Nucleus accumbens (tissue), 56 donors: ENCODE measurements around the gene ZNF234.
"Not testable (repeated sequence)": the region's sequence is repeated elsewhere in the genome, so short reads cannot be mapped to it uniquely, and the experiment has no call there.

ENCODE experiments used
- DNase-seq, 56 donors: peaks; one replicate each; lab custom pipeline; 2025; lab: John Stamatoyannopoulos, UW

The ZNF234 gene

DNA sequence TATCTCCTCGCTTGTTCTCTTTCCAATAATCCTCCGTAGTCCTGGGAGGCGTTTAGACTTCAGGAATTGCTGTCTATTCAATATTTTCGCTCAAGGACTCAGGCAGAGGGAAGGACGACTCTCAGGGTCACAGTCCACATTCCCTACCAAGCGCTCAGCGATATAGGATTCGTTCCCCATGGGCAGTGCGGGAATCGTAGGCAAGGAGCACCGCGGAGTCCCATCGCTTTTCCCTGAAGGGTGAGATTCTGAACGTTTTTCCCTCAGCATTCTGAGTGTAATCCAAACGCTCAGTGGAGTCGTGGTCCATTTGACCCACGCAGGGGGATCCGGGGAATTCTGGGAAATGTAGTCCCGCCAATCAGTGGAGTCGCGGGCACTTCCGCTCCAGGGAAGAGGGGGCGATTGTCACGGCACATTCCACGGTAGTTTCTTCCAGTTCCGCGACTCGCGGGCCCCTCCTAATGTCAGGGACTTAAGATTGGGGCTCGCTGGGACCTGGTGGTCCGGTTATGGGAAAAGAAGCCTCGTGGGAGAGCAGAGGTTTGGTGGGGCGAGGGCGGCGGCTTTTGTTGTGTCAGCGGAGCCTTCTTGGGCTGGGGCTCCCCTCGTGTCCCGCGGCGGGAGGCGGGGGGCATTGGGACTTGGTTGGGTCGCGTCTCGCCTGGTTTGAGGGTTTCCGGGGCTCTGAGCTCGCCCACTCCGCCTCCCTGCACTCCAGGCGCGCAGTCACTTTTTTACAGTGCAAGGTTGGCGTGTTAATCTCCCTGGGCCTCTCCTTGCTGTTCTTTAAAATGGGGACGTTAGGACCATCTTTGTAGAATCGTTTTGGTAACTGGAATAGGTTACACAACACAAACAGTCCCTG, at the start of gene ZNF234:
TSS of gene ZNF234 (plus strand) at position 364 of the 868 bp plus-strand sequence. CDS start 3,079 bp downstream, outside the sequence.
- peak; percentile 32 to 93 (median 82) for DNase-seq

DNA sequence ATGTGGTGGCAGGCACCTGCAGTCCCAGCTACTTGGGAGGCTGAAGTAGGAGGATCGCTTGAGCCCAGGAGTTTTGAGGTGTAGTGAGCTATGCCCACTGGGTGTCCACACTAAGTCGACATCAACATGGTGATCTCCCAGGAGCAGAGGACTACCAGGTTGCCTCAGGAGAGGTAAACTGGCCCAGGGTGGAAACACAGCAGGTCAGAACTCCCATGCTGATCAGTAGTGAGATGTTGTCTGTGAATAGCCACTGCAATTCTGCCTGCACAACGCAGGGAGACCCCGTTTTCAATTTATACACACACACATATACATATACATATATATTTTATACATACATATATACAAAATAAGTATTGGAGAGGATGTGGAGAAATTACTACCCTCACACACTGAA, 49.2 kb upstream of the ZNF234 start:
- DNase-seq = no peak

GRCh38 chr19:44093931-44094765, 47.2 kb upstream of the ZNF234 start, which contains the start of gene ZNF224:
Gene ZNF224 (plus strand): TSS chr19:44094361. CDS start chr19:44097874, 3,513 bp downstream.
- DNase-seq = peak; percentile 47 to 96 (median 87)

GRCh38 chr19:44107751-44108150, 33.6 kb upstream of the ZNF234 start:
- DNase-seq = no peak

DNA sequence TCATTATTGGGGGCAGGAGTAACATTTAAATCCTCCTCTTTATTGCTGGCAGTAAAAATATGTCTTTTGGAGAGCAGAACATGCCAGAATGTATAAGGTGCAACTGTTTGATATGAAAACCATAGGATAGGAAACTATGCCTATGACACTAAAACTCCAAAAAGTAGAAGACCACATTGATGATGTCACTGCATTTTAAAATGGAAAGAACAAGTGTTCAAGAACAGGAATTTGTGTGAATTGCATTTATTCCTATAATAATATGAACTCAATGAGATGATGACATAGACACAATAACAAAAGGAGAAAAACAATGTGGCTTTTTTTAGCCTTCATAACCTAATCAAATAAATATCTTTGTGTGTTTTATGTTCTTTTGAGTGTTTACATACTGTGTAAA, 31.9 kb upstream of the ZNF234 start:
- DNase-seq = no peak

GRCh38 chr19:44111910-44112463, 29.4 kb upstream of the ZNF234 start:
- peak in 16 of 56 donors; percentile 0 to 42 (median 8) for DNase-seq

DNA sequence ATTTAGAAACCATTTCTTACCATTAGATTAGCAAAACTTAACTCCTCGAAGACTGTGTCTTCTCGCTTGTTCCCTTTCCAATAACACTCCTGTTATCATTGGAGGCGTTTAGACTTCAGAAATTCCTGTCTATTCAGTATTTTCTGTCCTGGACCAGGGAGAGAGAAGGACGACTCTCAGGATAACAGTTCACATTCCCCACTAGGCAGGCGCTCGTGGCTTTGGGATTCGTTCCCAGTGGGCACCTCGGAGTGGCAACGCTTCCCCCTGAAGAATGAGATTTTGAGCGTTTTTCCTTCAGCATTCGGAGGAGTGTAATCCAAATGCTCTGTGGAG, 28.6 kb upstream of the ZNF234 start:
- no peak for DNase-seq

- DNase-seq = peak; percentile 63 to 99 (median 97)
These were observed 28.1 kb upstream of the ZNF234 start, which contains the start of gene ZNF225 for GRCh38 chr19:44113138-44113783. Gene ZNF225 (plus strand): TSS chr19:44113399. CDS start chr19:44115828, 2,429 bp downstream.

GRCh38 chr19:44113784-44114390, 27.5 kb upstream of the ZNF234 start:
- peak in 4 of 56 donors; percentile 7 to 28 (median 16) for DNase-seq

- DNase-seq = not testable (repeated sequence)
These were observed 20.2 kb upstream of the ZNF234 start for GRCh38 chr19:44121162-44121561.

DNA sequence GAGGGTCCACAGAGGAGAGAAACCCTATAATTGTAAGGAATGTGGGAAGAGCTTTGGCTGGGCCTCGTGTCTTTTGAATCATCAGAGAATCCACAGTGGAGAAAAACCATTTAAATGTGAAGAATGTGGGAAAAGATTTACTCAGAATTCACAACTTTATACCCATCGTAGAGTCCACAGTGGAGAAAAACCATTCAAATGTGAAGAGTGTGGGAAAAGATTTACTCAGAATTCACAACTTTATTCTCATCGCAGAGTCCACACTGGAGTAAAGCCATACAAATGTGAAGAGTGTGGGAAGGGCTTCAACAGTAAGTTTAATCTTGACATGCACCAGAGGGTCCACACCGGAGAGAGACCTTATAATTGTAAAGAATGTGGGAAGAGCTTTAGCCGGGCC, 9.4 kb upstream of the ZNF234 start:
- no peak for DNase-seq

- peak in 7 of 56 donors; percentile 5 to 34 (median 20) for DNase-seq
These were observed 692 bp downstream of the ZNF234 start for GRCh38 chr19:44142059-44142433.

DNA sequence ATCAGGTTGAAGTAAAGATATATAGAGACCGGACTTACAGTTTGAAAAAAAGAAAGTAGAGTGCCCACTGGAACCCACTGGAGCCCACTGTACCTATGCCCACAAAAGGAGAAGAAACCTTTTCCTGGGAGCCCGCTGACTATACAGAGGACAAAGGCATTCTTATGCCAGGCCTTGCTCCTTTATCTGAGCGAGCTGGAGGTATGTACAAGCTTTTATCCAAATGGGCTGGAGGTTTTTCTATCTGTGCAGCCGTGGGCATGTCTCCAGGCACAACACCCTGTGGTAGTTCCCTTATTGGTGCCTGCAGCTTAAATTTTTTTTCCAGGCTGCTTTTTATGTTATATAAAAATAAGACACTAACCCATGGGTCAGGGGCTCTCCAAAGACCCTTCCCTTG, 8.4 kb downstream of the ZNF234 start:
- no peak for DNase-seq

GRCh38 chr19:44151491-44151890, 10.1 kb downstream of the ZNF234 start:
- DNase-seq = no peak

GRCh38 chr19:44156475-44156874, 15.1 kb downstream of the ZNF234 start:
- no peak for DNase-seq

- DNase-seq = no peak
These were observed 22.4 kb downstream of the ZNF234 start for GRCh38 chr19:44163789-44164188.

DNA sequence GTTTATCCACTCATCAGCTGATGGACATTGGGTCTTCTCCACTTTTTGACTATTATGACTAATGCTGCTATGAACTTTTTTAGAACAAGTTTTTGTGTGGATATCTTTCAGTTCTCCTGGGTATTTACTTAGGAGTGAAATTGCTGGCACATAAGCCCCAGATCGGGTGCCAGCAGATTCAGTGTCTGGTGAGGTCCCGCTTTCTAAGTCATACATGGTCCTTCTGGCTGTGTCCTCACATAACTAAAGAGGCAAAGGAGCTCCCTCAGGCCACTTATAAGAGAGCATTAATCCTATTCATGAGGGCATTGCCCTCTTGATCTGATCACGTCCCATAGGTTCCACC, 22.9 kb downstream of the ZNF234 start:
- DNase-seq = no peak

GRCh38 chr19:44164673-44165512, 23.5 kb downstream of the ZNF234 start, which contains the start of gene ZNF226:
Gene ZNF226 (plus strand): TSS chr19:44165100. CDS start chr19:44170081, 4,981 bp downstream.
- DNase-seq = peak; percentile 51 to 99 (median 93)

DNA sequence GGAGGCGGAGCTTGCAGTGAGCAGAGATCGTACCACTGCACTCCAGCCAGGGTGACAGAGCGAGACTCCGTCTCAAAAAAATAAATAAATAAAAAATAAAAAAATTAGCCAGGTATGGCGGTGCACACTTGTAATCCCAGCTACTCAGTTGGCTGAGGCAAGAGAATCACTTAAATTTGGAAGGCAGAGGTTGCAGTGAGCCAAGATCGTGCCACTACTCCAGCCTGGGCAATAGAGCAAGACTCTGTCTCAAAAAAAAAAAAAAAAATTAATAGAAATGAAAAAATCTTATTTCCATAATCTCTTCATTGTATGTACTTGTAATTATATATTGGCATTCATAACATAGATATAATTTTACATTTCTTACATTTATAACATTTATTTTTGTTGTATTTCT, 29.3 kb downstream of the ZNF234 start:
- not testable (repeated sequence) for DNase-seq
